ENCODE measurements around the gene PLA2G2D. TPM values are rescaled to one million over a fixed set of nuclear protein-coding genes. Genes with fewer than 3 reads are reported as not detected.

PLA2G2D gene
- total and polyA plus RNA-seq, 2 of the 13 experiments (the other 11 are each of a cell fraction or from before 2014, with no cell fraction given): not detected

- intact Hi-C loops (cut with micrococcal nuclease; ENCODE audit: unreplicated experiment): loop anchor here (1.0 kb wide), 2 partner anchors 178 to 235 kb away; no protein-coding TSS in a partner anchor
- H3K79me2 ChIP-seq (ENCODE audit: insufficient read depth, low read length): no peaks in the 10 kb centered on the region
- no peaks in the 10 kb centered on the region; a peak in 1 of 5 replicates for H3K27me3 ChIP-seq (ENCODE audit: control insufficient read depth in 1 of 2, insufficient read depth in 2 of 2, low read length in 2 of 2)
- no peaks in the 10 kb centered on the region for H4K20me1 ChIP-seq (ENCODE audit: insufficient read depth, low read length)
- DNase-seq (ENCODE audit: low spot score) (no peak), FAIRE-seq (no peak), ATAC-seq (no peak)
- ChIA-PET CTCF (ENCODE audit: low intra/inter-chr PET ratio, low total read pairs) (interaction anchor here (0.7 to 3.6 kb wide), 3 partner anchors 178 to 235 kb away, joined by 3 to 30 read pairs (median 15); no protein-coding TSS in a partner anchor), POLR2A (interaction anchor here (0.6 to 0.7 kb wide), 2 partner anchors 232 to 460 kb away, joined by 3 read pairs; no protein-coding TSS in a partner anchor)
- H2AFZ ChIP-seq (ENCODE audit: low read length): no peak overlapping the region
- H3K36me3 ChIP-seq (replicated peaks in 1 of 2; ENCODE audit: control insufficient read depth in 1 of 2, insufficient read depth in 2 of 2, low read length in 2 of 2): no peaks in the 10 kb centered on the region
- peaks cover 17% of the 10 kb centered on the region for H3K4me1 ChIP-seq (ENCODE audit: insufficient read depth, low read length)
- TF ChIP-seq SP2 (CRISPR knock-in tag; IDR thresholded peaks at IDR 0.05) (no peak), ZBTB1 (CRISPR knock-in tag; IDR thresholded peaks at IDR 0.05; ENCODE audit: borderline replicate concordance) (no peak), ATF5 (CRISPR knock-in tag; IDR thresholded peaks at IDR 0.05; ENCODE audit: low read depth) (no peak), IRF2 (CRISPR knock-in tag; IDR thresholded peaks at IDR 0.05) (no peak), MTF2 (CRISPR knock-in tag; IDR thresholded peaks at IDR 0.05; ENCODE audit: borderline replicate concordance) (no peak), FOXK2 (IDR thresholded peaks at IDR 0.05) (no peak), ZNF777 (CRISPR knock-in tag; IDR thresholded peaks at IDR 0.05) (no peak), ATF7 (IDR thresholded peaks at IDR 0.05) (no peak), ATF7 (CRISPR knock-in tag; IDR thresholded peaks at IDR 0.05) (no peak), ZMYM4 (CRISPR knock-in tag; IDR thresholded peaks at IDR 0.05) (no peak), KAT8 (CRISPR knock-in tag; IDR thresholded peaks at IDR 0.05) (no peak)
- TF ChIP-seq, protein P1, sequence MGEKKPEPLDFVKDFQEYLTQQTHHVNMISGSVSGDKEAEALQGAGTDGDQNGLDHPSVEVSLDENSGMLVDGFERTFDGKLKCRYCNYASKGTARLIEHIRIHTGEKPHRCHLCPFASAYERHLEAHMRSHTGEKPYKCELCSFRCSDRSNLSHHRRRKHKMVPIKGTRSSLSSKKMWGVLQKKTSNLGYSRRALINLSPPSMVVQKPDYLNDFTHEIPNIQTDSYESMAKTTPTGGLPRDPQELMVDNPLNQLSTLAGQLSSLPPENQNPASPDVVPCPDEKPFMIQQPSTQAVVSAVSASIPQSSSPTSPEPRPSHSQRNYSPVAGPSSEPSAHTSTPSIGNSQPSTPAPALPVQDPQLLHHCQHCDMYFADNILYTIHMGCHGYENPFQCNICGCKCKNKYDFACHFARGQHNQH (CRISPR knock-in tag; IDR thresholded peaks at IDR 0.05): no peak
- TF ChIP-seq, protein P2, sequence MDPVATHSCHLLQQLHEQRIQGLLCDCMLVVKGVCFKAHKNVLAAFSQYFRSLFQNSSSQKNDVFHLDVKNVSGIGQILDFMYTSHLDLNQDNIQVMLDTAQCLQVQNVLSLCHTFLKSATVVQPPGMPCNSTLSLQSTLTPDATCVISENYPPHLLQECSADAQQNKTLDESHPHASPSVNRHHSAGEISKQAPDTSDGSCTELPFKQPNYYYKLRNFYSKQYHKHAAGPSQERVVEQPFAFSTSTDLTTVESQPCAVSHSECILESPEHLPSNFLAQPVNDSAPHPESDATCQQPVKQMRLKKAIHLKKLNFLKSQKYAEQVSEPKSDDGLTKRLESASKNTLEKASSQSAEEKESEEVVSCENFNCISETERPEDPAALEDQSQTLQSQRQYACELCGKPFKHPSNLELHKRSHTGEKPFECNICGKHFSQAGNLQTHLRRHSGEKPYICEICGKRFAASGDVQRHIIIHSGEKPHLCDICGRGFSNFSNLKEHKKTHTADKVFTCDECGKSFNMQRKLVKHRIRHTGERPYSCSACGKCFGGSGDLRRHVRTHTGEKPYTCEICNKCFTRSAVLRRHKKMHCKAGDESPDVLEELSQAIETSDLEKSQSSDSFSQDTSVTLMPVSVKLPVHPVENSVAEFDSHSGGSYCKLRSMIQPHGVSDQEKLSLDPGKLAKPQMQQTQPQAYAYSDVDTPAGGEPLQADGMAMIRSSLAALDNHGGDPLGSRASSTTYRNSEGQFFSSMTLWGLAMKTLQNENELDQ (CRISPR knock-in tag; IDR thresholded peaks at IDR 0.05; ENCODE audit: borderline replicate concordance): no peak
- TF ChIP-seq, protein P3, sequence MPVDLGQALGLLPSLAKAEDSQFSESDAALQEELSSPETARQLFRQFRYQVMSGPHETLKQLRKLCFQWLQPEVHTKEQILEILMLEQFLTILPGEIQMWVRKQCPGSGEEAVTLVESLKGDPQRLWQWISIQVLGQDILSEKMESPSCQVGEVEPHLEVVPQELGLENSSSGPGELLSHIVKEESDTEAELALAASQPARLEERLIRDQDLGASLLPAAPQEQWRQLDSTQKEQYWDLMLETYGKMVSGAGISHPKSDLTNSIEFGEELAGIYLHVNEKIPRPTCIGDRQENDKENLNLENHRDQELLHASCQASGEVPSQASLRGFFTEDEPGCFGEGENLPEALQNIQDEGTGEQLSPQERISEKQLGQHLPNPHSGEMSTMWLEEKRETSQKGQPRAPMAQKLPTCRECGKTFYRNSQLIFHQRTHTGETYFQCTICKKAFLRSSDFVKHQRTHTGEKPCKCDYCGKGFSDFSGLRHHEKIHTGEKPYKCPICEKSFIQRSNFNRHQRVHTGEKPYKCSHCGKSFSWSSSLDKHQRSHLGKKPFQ (CRISPR knock-in tag; IDR thresholded peaks at IDR 0.05; ENCODE audit: insufficient replicate concordance): no peak
- H3K27ac ChIP-seq (ENCODE audit: extremely low read length, insufficient read depth, low read length): no peak overlapping the region
- in situ Hi-C loops (cut with HindIII; ENCODE audit: extremely low pct_ligation_motif_present, low pct_unique_long_range_greater_than_20kb): loop anchor here (5.0 kb wide), 2 partner anchors 181 to 231 kb away; partner anchors contain the start of gene PLA2G2E
- H3K4me2 ChIP-seq (ENCODE audit: low read depth, low read length): no peak overlapping the region
- BruUV-seq (replicated peaks): no TSS peak
- no peak overlapping the region for H3K4me3 ChIP-seq (replicated peaks in 1 of 3; ENCODE audit: insufficient read depth in 1 of 3, low read depth in 2 of 3, low read length in 3 of 3)
- WGBS (ENCODE audit: low lambda C conversion rate): 83% methylated on average over 6 of the region's 6 CpGs
- no peaks in the 10 kb centered on the region for H3K9me3 ChIP-seq (ENCODE audit: low read length)
- H3K9ac ChIP-seq (ENCODE audit: insufficient read depth, low read depth, low read length): no peak overlapping the region
Observed at GRCh38 chr1:20153000-20153418, 33.7 kb upstream of the PLA2G2D start.
